ENCODE results near the gene WNK2.

Gene WNK2

DNA sequence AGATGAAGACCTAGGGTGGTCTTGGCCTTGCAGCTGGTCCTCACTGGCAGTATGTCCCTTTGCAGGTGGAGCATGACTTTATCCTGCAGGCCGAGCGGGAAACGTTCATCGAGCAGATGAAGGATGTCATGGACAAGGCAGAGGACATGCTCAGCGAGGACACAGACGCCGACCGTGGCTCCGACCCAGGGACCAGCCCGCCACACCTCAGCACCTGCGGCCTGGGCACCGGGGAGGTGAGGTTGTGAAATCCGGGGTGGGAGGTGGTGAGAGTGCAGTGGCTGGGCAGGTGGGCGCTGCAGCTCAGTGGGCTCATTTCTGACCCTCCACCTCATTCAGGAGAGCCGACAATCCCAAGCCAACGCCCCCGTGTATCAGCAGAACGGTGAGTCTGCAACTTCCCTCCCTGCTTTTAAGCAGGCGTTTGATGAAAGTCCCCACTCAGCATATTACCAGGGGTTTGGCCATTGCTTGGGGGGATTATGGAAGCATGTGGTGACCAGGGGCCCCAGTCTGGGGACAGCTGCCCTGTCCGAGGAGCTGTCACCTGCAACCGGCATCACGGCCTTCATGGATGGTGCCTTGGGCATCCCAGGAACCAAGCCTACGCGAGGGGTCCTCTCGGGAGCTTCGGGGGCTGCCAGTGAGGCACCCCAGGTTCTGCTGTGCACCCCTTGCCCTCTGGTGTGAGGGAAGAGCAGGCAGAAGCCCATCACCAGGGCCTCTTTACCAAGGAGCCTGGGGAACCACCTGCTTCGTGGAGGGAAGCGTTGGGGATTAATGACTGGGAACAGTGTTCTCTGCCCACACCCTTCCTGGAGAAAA, 84.0 kb downstream of the WNK2 start (continued):
- TF ChIP-seq, protein P1, sequence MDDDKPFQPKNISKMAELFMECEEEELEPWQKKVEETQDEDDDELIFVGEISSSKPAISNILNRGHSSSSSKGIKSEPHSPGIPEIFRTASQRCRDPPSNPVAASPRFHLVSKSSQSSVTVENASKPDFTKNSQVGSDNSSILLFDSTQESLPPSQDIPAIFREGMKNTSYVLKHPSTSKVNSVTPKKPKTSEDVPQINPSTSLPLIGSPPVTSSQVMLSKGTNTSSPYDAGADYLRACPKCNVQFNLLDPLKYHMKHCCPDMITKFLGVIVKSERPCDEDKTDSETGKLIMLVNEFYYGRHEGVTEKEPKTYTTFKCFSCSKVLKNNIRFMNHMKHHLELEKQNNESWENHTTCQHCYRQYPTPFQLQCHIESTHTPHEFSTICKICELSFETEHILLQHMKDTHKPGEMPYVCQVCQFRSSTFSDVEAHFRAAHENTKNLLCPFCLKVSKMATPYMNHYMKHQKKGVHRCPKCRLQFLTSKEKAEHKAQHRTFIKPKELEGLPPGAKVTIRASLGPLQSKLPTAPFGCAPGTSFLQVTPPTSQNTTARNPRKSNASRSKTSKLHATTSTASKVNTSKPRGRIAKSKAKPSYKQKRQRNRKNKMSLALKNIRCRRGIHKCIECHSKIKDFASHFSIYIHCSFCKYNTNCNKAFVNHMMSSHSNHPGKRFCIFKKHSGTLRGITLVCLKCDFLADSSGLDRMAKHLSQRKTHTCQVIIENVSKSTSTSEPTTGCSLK (tag by site-specific recombination; IDR thresholded peaks at IDR 0.05) = no peak
- TF ChIP-seq GLIS1 (tag by site-specific recombination; IDR thresholded peaks at IDR 0.05) (no peak), KLF8 (tag by site-specific recombination; IDR thresholded peaks at IDR 0.05) (no peak), ZBTB48 (tag by site-specific recombination; IDR thresholded peaks at IDR 0.05) (no peak), ZNF626 (tag by site-specific recombination; IDR thresholded peaks at IDR 0.05) (no peak), ZNF707 (tag by site-specific recombination; IDR thresholded peaks at IDR 0.05) (no peak), BCL11B (tag by site-specific recombination; IDR thresholded peaks at IDR 0.05; ENCODE audit: low read depth) (no peak), ZNF211 (tag by site-specific recombination; IDR thresholded peaks at IDR 0.05; ENCODE audit: low read depth) (no peak), ZNF621 (tag by site-specific recombination; IDR thresholded peaks at IDR 0.05) (no peak), ZNF248 (tag by site-specific recombination; IDR thresholded peaks at IDR 0.05) (no peak), ZNF670 (tag by site-specific recombination; IDR thresholded peaks at IDR 0.05; ENCODE audit: low read depth) (no peak), ZNF16 (tag by site-specific recombination; IDR thresholded peaks at IDR 0.05; ENCODE audit: low read depth) (no peak), ZNF311 (tag by site-specific recombination; IDR thresholded peaks at IDR 0.05; ENCODE audit: borderline replicate concordance) (no peak)
- TF ChIP-seq, protein P2, sequence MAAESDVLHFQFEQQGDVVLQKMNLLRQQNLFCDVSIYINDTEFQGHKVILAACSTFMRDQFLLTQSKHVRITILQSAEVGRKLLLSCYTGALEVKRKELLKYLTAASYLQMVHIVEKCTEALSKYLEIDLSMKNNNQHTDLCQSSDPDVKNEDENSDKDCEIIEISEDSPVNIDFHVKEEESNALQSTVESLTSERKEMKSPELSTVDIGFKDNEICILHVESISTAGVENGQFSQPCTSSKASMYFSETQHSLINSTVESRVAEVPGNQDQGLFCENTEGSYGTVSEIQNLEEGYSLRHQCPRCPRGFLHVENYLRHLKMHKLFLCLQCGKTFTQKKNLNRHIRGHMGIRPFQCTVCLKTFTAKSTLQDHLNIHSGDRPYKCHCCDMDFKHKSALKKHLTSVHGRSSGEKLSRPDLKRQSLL (tag by site-specific recombination; IDR thresholded peaks at IDR 0.05) = no peak
- TF ChIP-seq, protein P3, sequence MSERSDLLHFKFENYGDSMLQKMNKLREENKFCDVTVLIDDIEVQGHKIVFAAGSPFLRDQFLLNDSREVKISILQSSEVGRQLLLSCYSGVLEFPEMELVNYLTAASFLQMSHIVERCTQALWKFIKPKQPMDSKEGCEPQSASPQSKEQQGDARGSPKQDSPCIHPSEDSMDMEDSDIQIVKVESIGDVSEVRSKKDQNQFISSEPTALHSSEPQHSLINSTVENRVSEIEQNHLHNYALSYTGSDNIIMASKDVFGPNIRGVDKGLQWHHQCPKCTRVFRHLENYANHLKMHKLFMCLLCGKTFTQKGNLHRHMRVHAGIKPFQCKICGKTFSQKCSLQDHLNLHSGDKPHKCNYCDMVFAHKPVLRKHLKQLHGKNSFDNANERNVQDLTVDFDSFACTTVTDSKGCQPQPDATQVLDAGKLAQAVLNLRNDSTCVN (tag by site-specific recombination; optimal IDR thresholded peaks at IDR 0.05) = no peak

DNA sequence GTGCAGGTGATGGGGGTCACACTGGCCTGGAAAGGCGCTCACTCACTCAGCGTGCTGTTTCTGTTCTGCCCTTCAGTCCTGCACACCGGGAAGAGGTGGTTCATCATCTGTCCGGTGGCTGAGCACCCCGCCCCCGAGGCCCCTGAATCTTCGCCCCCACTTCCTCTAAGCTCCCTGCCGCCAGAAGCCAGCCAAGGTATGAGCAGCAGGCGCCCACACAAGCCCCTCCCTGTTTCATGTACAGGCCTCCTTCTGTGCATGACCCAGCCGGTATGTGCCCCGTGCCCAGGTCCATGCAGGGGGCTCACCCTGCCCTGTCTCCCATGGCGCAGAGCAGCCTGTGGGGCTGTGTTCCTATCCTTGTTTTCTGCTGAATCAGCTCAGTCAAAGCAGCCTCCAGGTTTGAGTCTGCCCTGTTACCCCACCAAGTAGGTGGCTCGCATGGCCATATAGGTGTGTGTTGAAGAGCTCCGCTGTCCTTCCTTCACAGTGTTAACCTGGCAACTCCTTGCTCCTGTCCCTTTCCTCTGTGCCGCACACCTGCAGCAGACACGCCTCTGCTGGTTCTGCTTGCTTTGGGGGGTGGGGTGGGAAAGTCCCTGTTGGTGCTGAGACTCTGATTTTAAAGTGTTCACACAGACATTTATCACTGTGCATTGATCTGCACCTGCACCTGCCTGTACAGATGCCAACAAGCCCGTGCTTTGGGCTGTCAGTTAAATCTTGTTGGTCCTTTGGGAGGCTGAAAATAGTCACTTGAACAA, 84.8 kb downstream of the WNK2 start:
- no peak overlapping the region for H3K4me3 ChIP-seq (ENCODE audit: low read depth, low read length)
- CTCF ChIA-PET = interaction anchor here (1.2 kb wide), 1 partner anchor 115 kb away, joined by 9 read pairs; no protein-coding TSS in a partner anchor
- no peak overlapping the region for H3K27ac ChIP-seq (ENCODE audit: extremely low read depth, low read depth, low read length)
- H3K9me3 ChIP-seq (ENCODE audit: control insufficient read depth, insufficient read depth, low read depth, low read length) = no peaks in the 10 kb centered on the region
- POLR2A ChIA-PET = no interaction called here
- H3K36me3 ChIP-seq (ENCODE audit: control insufficient read depth in 2 of 2, insufficient read depth in 1 of 2, low read length in 2 of 2) = peaks cover 0 to 54% of the 10 kb centered on the region in 2 experiments; a peak in 1 of 3 replicates
- H3K4me1 ChIP-seq (ENCODE audit: control insufficient read depth, insufficient read depth, low read length) = no peaks in the 10 kb centered on the region
- TF ChIP-seq, protein P4, sequence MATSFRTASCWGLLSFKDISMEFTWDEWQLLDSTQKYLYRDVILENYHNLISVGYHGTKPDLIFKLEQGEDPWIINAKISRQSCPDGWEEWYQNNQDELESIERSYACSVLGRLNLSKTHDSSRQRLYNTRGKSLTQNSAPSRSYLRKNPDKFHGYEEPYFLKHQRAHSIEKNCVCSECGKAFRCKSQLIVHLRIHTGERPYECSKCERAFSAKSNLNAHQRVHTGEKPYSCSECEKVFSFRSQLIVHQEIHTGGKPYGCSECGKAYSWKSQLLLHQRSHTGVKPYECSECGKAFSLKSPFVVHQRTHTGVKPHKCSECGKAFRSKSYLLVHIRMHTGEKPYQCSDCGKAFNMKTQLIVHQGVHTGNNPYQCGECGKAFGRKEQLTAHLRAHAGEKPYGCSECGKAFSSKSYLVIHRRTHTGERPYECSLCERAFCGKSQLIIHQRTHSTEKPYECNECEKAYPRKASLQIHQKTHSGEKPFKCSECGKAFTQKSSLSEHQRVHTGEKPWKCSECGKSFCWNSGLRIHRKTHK (tag by site-specific recombination; IDR thresholded peaks at IDR 0.05) = no peak
- TF ChIP-seq, protein P5, sequence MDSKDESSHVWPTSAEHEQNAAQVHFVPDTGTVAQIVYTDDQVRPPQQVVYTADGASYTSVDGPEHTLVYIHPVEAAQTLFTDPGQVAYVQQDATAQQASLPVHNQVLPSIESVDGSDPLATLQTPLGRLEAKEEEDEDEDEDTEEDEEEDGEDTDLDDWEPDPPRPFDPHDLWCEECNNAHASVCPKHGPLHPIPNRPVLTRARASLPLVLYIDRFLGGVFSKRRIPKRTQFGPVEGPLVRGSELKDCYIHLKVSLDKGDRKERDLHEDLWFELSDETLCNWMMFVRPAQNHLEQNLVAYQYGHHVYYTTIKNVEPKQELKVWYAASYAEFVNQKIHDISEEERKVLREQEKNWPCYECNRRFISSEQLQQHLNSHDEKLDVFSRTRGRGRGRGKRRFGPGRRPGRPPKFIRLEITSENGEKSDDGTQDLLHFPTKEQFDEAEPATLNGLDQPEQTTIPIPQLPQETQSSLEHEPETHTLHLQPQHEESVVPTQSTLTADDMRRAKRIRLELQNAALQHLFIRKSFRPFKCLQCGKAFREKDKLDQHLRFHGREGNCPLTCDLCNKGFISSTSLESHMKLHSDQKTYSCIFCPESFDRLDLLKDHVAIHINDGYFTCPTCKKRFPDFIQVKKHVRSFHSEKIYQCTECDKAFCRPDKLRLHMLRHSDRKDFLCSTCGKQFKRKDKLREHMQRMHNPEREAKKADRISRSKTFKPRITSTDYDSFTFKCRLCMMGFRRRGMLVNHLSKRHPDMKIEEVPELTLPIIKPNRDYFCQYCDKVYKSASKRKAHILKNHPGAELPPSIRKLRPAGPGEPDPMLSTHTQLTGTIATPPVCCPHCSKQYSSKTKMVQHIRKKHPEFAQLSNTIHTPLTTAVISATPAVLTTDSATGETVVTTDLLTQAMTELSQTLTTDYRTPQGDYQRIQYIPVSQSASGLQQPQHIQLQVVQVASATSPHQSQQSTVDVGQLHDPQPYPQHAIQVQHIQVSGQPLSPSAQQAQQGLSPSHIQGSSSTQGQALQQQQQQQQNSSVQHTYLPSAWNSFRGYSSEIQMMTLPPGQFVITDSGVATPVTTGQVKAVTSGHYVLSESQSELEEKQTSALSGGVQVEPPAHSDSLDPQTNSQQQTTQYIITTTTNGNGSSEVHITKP (tag by site-specific recombination; IDR thresholded peaks at IDR 0.05) = no peak
- TF ChIP-seq, protein P6, sequence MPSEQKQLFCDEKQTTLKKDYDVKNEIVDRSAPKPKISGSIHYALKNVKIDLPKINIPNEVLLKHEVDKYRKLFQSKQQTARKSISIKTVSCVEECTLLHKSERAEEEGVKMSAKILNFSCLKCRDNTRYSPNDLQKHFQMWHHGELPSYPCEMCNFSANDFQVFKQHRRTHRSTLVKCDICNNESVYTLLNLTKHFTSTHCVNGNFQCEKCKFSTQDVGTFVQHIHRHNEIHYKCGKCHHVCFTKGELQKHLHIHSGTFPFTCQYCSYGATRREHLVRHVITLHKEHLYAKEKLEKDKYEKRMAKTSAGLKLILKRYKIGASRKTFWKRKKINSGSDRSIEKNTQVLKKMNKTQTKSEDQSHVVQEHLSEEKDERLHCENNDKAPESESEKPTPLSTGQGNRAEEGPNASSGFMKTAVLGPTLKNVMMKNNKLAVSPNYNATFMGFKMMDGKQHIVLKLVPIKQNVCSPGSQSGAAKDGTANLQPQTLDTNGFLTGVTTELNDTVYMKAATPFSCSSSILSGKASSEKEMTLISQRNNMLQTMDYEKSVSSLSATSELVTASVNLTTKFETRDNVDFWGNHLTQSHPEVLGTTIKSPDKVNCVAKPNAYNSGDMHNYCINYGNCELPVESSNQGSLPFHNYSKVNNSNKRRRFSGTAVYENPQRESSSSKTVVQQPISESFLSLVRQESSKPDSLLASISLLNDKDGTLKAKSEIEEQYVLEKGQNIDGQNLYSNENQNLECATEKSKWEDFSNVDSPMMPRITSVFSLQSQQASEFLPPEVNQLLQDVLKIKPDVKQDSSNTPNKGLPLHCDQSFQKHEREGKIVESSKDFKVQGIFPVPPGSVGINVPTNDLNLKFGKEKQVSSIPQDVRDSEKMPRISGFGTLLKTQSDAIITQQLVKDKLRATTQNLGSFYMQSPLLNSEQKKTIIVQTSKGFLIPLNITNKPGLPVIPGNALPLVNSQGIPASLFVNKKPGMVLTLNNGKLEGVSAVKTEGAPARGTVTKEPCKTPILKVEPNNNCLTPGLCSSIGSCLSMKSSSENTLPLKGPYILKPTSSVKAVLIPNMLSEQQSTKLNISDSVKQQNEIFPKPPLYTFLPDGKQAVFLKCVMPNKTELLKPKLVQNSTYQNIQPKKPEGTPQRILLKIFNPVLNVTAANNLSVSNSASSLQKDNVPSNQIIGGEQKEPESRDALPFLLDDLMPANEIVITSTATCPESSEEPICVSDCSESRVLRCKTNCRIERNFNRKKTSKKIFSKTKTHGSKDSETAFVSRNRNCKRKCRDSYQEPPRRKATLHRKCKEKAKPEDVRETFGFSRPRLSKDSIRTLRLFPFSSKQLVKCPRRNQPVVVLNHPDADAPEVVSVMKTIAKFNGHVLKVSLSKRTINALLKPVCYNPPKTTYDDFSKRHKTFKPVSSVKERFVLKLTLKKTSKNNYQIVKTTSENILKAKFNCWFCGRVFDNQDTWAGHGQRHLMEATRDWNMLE (tag by site-specific recombination; conservative IDR thresholded peaks at IDR 0.05; ENCODE audit: low read depth) = no peak
- no peak for TF ChIP-seq ZFP37 (tag by site-specific recombination; IDR thresholded peaks at IDR 0.05)

All from HEK293 (cell line).